ENCODE results near the gene GPR17.
A peak's percentile ranks its signal among the peaks of the same experiment; 100 is the strongest.

GPR17 gene

DNA sequence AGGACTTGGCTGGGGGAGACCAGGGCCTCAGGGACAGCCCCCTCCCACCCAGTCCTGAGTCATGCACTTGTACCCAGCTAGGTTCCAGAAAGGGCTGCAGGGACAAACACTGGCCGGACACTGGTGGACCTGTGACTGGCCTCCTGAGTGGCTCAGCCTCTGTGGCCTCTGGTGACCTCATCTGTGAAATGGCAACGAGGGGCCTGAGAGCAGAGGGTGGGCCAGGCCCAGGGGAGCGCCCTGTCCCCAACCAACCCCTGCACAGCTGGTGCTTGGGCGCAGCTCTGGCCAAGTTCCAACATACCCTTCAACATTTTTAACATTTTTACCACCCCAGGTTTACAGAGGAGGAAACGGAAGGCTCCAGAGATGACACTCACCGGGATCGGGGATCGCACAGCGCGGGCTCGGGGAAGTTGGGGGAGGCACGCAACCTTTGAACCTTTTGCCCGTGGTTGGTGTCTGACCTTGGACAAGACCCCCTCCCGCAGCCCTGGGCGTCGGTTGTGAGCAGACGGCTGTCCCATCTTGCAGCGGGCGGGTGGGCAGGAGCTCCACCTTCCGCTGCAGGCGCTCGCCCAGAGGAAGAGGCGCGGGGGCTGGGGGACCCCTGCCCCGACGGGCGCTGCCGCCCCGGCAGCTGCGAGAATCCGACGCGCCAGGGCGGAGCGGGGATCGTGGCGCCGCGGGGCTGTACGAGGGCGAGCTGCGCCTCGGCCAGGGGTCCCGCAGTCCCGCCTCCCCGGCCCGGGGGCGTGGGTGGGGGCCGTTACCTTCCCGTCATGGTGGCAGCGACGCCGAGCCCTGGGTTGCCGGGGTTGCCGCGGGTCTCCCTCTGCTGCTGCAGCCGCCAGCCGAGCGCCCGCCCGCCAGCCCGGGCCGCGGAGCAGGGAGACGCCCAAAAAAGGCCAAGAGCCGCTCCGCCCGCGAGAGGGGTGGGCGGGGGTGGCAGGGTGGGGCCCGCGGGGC is 28.6 kb downstream of the GPR17 start:
- peak in 1 of 4 experiments; percentile 21 for DNase-seq

DNA sequence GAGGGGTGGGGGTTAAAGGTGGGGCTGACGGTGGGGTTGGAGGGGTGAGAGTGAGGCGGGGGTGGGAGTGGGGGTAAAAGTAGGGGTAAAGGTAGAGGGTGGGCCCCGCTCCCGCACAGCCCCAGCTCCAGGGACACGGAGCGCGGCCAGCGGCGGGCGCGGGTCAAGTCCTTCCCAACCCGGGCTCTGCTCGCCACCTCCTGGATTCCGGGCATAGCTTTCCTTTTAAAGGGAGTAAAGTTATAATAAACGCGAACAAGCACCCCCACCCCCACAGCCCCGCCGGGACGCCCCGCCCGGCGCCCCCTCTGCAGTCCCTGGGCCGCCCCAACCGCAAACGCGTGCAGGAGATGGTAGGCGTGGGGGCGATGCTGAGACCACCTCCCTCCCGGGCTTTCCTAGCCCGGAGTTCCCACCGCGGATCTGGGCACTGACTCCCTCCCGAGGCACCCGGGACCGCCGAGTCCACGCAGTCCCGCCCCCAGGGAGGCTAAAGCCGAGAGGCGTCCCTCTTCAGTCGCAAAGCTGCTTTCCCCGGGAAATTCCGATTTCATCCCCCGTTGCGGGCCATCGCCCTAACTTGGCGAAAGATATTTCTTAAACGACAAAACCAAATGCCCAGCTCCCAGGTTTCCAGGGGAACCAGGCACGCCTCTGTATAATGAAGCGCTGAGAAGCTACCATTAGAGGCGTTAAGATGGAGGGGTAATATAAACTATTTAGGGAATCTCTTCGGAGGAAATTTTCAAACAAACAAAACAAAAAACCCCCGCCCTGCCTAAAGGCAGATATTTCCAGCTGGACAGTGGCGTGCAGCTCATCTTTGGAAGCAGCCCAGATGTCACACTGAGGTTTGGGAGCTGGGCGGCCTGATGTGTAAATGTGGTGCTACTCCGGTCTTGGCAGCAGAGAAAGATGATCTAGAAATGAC is 29.6 kb downstream of the GPR17 start, which contains the start of gene LIMS2:
Gene LIMS2, minus strand, starts transcription at position 200 of the 931 bp plus-strand sequence. CDS start 506 bp downstream, outside the sequence.
- no peak for DNase-seq

DNA sequence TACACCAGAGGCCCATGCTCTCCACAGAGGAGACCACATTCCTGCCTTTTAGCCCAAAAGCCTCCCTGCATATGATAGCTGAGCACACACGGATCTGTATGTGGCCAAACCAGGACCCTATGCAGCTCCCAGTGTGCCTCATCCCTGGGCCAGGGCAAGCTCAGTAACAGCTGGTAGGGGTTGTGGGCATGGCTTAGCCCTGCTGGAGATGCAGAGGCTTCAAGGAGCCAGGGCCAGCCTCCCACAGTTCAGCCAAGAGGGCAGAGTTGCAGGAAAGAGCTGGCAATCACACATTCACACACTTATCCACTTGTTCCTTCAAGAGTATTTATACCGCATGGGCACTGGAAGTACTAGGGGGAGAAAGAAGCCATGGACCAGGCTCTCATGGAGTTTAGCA is 31.0 kb downstream of the GPR17 start:
- DNase-seq, result no peak

DNA sequence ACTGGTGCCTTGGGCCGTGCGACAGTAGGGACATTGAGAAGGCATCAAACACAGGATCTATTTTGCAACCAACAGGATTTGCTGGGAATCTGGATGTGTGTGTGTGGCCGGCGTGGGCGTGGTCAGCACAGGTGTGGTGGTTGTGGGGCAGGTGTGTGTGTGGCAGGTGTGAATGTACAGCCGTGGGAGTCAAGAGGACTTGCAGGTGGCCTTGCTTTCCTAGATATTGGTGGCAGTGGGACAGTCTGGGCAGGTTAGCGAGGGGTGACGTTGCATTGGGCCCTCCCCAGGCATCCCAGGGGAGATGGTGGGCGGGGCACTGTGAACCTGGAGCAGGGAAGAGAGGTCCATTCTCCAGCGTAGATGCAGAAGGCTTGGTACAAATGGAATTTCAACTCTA is 32.6 kb downstream of the GPR17 start:
- DNase-seq, result no peak

DNA sequence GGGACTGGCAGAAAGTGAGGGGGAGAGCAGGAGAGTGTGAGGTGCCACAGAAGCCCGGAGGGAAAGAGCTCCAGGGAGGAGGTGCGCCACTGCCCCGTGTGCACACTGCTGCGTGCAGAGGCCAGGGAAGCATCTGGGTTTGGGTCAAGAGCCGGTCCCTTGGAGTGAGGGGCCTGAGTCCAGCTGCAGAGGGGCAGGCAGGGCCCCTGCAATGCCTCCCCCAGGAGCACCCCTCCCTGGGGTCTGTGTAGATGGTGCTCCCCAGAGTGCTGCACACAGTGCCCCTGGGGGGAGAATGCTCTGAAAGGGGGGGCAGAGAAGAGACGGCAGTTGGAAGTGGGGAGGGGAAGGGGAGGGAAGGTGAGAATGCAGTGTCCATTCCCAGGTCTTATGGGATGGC is 33.0 kb downstream of the GPR17 start:
- DNase-seq, result no peak

DNA sequence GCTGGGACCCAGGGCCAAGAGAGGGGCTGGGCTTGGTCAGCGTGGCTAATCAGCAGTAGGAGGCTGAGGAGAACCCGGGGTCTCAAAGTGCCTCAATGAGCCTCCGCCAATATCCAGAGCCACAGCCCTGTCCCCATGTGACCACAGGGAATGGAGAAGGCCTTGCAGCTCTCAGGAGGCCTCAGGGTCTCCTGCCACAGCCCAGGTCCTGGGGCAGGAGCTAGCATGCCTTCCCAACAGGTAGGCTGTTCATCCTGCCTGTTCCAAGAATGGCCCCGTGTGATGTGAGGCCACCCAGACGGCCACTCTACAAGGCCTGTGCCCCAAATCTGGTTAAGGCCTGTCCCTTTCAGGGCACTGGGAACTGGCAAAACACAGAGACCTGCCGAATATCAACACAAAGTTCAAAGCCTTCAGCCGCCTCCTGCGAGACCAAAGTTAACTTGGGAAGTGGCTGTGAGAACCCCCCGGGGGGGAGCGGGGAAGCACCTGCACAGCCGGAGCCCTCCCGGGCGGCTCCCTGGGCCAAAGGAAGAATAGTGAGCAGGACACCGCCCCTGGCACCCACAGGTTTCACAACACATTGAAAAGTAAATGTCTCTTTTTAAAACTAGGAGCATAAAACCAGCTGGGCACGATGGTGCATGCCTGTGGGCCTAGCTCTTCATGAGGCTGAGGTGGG is 33.9 kb downstream of the GPR17 start:
- no peak for DNase-seq

- DNase-seq, result no peak
Observed at GRCh38 chr2:127680706-127681287, 34.8 kb downstream of the GPR17 start.

- DNase-seq, result no peak
Observed at GRCh38 chr2:127681288-127681804, 35.4 kb downstream of the GPR17 start.

- DNase-seq, result no peak
Observed at GRCh38 chr2:127681976-127682857, 36.3 kb downstream of the GPR17 start.

- no peak for DNase-seq
Observed at GRCh38 chr2:127683056-127683455, 37.1 kb downstream of the GPR17 start.

GRCh38 chr2:127683757-127684156 is 37.8 kb downstream of the GPR17 start:
- DNase-seq, result no peak

DNA sequence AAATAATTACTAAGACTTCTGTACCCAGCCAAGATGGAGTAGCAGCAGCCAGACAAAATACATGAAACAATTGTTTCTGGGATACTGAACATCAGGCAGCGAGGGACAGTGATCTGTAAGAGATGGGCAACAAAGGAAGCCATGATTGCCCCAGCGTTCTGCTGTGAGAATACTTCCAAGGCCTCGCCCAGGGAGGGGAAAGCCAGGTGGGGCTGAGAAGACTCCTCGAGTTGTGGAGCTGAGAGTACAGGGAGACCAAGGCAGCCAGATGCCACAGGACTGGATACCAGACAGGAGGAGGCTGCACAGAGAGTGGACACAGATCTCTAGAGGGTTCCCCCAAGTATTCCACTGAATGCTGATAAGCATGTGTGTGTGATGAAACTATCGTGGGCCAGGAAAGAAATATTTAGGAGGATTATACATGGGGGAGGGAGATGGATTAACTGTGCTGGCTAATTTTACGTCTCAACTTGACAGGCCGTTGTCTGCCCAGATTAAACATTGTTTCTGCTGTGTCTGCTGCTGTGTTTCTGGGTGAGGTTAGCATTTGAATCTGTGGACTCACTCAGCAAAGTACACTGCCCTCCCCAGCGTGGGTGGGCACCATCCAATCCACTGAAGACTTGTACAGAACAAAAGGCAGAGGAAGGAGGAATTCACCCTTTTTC is 39.6 kb downstream of the GPR17 start:
- no peak for DNase-seq

DNA sequence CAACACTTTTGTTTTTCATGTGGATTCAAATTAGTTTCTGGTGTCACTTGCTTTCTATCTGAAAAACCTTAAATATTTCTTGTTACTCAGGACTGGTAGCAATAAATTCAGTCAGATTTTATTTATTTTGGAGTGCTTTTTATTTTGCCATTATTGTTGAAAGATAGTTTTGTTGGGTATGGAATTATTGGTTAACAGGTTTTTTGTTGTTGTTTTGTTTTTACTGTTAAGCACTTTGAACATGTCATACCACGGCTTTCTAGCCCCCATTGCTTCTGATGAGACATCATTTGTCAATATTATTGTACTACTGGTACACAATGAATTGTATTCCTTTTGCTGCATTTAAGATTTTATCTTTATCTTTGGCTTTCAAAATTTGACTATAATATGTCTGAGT is 42.5 kb downstream of the GPR17 start:
- DNase-seq, result no peak

GRCh38 chr2:127690696-127691095 is 44.7 kb downstream of the GPR17 start:
- no peak for DNase-seq

DNA sequence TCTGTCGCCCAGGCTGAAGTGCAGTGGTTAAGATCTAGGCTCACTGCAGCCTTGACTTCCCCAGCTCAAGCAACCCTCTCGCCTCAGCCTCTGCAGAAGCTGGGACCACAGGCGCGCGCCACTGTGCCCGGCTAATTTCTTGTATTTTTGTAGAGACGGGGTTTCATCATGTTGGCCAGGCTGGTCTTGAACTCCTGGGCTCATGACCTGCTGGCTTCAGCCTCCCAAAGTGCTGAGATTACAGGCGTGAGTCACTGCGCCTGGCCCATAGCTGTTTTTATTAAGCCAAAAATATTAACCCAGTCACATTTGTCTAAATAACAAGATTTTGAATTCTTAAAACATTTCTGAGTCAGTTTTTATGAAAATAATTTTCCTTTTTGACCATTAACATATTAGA is 49.0 kb downstream of the GPR17 start:
- DNase-seq, result no peak

- DNase-seq, result peak in 1 of 4 experiments; percentile 11
Observed at GRCh38 chr2:127695491-127696472, 49.8 kb downstream of the GPR17 start.

DNA sequence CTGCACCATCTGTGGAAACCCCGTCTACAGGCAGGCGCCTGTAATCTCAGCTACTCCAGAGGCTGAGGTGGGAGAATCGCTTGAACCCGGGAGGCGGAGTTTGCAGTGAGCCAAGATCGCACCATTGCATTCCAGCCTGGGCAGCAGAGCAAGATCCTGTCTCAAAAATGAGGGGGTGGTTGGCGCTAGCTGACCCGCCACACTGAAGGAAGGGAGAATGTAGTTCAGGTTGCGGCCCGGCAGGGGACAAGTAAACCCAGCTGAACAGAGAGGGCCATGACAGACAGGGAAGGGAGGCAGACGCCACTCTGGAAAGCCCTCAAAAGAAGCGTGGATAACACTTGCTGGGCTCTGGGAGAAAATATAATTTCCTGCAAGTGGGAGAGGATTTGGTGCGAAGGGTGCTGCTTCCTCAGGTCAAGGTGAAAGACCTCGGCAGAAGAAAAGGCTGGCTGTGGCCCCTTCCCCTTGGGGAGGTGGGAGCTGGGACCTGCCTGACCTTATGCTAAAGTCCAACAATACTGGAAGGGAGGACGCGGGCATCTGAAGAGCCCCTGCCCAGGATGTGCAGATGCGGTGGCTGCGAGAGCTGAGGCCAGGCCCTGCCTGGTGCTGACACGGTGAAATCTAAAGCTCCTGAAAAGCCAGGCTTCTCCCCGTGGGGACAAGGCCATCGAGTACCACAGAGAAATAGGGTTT is 51.7 kb downstream of the GPR17 start:
- no peak for DNase-seq

DNA sequence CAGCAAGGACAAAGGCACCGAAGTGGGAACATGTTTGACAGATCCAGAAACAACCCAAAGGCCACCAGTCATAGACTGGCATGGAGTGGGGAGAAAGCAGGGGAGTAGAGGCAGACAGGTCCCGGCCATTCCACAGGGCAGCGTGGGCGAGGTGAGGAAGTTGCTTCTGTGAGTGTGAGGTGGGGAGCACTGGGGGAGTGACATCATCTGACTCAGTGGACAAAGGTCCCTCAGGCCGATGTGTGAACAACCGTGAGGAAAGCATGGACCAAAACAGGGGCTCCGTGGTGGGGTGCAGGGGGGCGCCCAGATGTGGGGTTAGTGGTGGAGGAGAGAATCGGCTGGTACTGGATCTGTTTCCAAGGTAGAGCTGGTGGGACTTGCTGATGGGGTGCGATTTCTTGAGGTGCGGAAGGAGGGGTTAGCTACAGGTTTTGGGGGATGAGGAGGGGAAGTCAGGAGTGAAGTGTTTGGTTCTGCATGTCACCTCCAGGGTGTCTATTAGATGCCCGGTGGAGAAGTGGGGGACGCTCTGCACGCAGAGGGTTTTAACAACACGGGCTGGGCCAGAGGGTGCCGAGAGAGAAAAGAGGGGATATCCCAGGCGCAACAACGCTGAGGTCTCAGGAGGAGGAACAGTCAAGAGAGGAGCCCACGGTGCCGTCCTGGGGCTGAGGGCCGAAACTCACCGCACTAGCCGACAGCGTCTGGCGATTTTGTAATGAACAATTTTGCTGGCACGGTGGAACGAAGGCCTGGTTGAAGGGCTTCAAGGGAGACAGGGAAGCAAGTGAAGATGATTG is 52.8 kb downstream of the GPR17 start:
- no peak for DNase-seq
